Anterior cingulate cortex (tissue), 58 donors: ENCODE measurements around the gene PCSK6.
"Not testable (repeated sequence)": the region's sequence is repeated elsewhere in the genome, so short reads cannot be mapped to it uniquely, and the experiment has no call there.

Source experiments
- DNase-seq, 58 donors: peaks; one replicate each; lab custom pipeline; 2025; lab: John Stamatoyannopoulos, UW

The PCSK6 gene

DNA sequence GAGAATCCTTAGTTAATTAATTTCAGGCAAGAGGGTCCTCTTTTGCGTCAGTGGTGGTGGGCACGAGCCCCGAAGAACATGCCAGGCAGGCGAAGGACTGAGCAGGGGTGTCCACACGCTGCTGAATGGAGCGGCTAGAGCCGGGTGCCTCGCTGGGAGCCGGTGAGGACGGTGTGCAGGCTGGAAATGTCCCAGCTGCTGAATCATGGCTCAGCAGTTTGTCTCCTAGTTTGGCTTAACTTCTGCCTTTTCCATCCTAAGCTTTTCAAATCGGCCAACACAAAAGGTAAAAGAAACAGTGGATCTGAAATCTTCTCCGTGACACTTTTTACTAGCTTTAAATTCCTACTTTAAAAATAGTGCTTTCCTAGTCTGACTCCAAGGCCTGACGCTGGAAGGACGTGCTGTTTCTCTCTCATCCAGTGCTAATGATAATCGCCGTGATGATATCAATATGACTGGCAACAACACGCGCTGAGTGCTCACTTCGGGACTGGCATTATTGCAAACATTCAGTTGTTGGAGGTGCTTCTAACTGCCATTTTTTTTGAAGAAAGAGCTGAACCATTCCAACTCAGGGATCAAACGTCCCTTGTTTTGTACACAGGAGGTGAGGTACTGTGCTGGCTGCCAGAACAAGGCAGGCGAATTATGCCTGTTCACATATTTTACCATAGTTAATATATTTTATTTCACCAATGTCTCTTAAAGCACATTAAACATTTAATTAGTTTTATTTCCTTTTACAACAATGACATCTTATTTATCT, 19.8 kb downstream of the PCSK6 start:
- DNase-seq, result peak in 4 of 58 donors; percentile 32 to 66 (median 45)

DNA sequence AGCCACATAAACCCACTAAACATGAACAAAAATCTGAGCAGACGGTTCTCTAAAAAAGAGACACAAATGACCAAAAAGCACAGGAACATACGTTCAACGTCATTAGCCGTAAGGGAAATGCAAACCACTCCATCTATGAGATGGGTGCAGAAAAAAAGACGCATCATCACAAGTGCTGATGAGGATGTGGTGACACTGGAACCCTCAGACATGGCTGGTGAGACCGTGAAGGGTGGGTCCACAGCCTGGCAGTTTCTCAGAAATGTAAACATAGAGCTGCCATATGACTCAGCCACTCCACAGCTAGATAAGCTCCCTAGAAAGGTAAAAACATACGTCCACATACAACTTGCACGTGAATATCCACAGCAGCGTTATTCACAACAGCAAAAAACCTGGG, 23.3 kb downstream of the PCSK6 start:
- DNase-seq, result no peak

DNA sequence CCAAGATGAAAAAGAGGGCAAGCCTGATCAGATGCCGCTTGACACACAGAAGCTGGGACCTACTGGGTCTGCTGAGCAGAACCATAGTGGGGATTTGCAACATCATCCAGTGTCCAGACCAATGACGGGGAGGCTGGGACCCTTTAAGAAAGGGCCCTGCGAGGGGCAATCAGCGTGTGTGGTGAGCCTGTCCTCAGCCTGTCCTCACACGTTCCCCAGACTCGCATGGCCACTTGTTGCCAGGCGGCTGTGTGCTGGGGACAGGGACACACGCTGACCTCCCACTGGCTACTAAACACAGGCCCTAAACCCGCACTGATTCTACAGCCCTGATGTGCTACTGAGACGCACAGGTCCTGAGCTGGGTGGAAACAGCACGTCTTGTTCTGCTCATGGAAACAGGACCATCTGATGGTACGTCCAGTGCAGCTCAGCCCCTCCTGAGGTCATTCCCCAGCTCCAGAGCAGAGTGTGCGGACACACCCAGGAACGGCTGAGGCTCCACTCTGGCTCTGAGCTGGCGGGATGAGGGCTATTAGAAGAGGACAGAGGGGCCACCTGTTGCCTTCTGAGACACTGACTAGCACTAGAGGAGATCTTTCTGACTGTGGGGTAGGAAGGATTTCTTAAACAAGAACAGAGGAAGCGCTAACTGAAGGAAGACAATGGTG, 24.4 kb downstream of the PCSK6 start:
- no peak for DNase-seq

DNA sequence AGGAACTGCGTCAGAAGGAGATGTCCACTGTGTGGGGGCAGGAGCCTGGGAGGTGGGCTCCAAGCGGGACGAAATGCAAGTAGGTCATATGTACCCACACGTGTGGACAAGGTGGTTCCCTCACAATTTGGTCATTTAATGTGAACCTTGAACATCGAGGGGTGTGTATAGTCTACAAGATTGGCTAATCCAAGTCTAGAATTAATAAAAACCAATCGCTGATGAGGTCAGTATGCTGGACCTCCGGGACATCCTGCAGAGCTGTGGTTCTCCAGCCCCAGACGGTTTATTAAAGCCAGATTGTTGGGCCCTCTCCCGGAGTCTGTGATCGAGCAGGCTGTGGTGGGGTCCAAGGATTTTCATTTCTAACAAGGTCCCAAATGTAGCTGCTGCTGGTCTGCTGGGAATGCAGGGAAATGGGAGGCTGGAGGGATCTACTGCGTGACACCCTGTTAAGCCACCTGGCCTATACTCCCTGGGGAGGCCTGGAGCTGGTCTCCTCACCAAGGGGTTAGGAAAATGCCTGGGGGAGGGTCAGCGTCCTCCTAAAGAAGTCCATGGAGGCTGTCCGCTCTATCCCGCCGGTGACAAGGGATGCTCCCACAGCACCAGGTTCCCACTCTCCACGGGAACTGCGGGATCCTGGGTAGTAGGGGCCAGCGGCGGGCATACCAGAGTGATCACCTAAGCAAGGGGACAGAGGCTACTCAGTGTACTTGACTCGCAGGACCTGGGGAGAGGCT, 25.1 kb downstream of the PCSK6 start:
- DNase-seq, result no peak

DNA sequence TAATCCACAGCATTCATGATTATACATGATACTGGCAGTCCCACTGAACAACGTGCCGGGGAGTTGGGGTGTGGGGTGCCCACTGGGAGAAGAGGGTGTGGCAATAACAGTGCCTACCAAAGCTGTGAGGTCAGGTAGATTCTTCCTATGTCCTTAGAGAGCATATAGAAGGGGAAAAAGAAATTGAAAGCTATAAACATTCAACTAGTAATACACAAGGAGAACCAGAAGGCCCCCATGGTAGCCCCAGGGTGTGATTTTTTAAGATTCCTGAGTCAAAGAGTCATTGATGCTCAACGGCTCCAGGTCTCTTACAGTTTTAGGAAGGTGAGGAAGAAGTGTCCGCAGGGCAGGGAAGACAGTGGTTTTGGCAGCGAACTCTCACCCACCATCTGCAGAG, 25.8 kb downstream of the PCSK6 start:
- DNase-seq, result not testable (repeated sequence)

DNA sequence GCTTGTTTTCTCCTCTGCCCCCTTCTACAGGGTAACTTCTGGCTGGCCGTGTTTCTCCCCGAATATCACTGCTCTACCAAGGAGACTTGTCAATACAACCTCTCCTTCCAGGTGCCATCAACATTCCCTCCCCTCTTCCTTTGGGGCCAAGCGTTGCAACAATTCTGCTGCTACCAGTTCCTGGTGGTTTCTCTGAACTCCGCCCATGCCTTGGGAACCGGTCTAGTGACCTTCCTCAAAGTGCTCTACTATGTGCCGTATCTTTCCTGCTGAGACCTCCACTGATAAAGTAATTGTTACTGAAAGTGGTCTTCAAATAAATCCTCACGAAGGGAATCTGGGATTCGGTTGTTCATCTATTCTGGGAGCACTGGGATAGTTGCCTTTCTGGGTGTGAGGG, 26.2 kb downstream of the PCSK6 start:
- DNase-seq, result no peak

DNA sequence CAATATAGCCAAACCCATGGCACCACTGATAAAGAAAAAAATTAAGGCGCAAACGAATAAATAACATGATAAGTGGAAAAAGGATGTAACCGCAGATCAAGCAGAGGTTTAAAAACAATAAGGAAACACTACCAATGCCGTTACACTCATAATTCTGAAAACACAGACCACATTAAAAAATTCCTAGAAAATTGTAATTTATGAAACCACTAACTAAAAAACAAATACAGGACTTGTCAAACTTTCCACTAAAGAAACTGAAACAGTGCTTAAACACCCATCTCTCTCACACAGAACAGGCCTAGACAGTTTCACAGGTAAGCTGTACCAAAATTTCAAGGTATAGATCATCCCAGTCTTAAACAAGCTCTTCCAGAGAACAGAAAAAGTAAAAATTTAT, 28.4 kb downstream of the PCSK6 start:
- DNase-seq, result no peak

DNA sequence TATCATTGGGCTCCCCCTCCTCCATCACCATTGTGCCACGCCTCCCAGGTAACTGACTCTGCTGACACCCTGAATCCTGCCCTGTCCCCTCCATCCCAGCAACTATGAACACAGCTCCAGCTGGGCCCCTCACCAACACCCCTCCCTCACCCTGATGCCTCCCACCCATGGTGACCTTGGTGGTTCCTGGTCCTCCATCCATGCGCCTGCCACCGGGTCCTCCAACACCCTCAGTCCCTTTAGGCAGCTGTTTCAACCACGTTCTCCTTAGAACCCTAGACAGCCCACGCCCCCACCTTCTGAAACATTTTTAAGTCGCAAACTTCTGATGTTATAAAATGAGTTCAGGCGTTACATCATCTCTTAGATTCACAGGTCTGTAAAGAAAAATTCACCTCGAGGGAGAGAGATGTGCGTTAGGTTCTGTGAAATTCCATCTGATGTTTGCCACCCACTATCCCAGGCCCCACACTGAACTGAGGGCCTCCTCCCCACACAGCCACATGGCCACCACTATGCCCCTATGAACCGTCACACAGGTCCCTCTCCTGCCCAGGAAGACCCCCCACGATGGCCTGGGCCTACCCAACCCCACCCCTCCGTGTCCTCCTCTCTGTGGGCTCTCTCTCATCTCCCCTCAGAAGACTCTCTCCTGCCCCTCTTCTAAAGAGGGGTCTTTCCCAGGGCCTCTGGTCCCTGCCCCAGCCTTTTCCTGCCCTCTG, 29.8 kb downstream of the PCSK6 start:
- no peak for DNase-seq

DNA sequence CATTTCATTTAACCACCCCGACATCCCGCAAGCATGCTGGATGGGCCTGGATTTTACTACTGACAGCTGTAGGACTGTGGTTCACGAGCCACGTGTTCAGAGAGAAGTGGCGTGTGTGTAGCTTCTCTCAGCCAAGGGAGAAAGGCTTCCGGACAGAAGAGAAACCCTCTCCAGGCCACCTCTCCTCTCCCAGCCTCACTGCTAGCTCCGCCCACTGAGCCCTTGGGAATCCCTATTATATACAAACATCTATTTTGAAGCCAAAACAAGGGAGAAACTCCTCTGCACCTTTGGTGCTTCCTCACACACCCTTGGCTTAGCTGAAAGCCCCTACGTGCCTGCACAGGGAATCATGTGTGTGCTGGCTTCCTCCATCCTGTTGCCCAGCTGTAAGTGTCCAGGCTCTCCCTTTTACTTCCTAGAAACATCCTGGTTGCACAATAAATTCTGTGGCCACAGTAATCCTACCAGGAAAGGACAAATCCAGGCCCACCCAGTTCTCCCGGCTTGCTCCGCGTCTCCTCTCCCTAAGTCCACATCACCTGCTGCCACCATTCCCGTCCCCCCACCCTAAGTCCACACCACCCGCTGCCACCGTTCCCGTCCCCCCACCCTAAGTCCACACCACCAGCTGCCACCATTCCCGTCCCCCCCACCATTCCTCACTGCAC, 30.5 kb downstream of the PCSK6 start:
- DNase-seq, result no peak

DNA sequence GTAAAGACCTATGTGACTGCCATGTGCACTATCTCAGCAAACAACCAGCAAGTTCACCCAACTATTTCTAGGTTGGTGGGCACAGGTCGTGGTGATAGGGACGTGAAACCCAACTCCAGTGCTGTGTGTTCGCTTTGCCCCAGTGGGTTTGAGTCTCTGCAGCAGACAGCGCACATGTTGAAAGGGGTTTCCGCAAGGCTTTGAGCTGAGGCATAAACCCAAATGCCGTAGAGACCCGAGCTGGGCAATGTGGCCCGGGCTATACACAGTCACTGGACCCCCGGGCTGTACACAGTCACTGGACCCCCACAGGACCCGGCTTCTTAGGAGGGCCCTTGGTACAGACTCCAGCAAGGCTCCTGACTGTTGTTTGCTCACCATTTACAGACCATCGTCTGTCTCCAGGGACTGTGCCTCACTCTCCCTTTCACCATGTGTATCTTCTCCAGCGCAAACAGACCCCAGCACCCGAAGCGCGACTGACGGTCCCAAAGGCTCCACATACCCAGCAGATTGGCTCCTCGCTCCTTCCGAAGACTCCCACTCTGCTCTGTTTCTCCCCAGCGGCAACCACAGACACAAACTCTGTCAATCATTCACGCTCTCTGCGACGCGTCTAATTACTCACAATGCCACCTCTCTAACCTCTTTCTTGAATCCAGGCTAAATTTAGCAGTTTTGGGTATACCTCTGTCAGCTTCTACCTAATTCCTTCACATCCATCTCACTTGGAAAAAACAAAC, 31.2 kb downstream of the PCSK6 start:
- DNase-seq, result no peak

DNA sequence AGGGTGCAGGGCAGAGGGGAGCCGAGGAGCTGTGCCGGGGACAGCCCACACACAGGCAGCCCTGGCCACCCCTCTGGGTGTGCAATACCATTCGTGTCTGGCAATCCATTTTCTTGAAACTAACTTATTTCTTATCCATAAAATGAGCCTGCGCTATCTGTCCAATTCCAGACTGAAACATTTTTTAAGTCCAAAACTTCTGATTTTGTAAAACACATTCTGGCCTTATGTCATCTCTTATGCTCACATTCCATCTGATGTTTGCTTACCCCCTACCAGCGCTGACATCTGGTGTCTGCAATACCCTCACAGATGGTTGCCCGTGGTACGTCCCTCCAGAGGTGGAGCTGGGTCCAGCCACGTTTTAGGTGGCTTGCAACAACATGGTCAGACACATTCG, 31.8 kb downstream of the PCSK6 start:
- DNase-seq, result no peak

DNA sequence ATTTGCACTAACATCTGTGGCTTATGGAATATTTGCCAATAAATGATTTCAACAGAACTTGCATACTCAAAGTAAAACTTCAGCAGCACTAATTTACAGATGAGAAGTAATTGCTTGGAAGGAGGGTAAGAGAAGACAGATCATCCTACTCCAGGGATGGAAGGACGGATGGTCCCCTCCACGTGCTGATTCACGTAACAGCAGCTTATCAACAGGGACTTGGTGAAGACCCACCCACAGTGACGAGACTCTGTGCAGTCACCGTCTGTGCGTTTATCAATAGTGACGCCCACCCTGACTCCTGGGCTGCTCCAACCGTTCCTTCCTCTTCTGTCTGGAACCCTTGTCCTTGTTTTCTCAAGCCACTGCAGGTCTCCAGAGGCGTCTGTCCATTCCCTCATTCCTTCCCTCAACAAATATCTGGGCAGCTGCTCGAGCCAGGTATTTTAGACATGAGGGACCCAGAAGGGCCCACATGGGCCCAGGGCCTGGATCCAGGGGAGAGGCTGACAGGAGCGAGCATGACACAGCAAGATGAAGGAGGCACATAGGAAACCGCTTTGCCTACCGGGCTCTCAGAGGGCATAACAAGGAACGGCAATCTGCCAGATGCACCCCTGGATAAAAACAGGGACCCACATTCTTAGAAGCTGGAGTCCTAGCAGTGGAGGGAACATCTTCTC, 33.3 kb downstream of the PCSK6 start:
- no peak for DNase-seq

DNA sequence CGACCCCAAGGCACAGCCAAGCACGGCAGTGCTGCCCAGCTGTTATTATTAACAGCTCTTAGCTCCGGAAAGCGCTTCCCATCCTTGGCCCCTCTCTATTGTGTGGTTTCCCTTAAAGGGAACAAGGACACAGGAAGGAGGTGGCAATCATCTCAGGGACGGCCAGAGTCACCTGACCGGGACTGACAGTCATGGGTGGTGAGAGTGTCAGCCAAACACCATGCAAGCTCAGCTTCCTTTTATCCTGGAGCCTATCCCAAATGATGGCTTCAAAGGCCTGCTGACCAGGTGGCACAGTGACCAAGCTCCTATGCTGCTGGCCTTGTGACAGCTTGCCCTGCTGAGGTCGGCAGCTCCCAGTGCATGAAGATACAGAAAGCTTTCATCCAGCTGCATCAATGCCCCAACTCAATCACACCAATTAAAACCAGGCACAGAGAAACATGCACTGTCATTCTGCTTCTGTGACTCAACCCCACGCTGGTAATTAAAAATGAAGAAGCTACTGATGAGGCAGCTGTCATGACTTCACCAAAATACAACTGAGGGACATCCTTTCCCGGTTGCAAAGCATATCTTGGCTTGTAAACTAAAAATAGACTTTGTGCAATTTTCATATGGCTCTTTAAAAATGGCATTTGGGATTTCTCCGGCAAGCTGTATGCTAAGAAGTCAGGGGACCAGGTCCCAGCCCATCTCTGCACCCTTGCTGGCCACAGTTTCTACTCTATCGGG, 34.0 kb downstream of the PCSK6 start:
- DNase-seq, result peak in 42 of 58 donors; percentile 18 to 87 (median 54)

DNA sequence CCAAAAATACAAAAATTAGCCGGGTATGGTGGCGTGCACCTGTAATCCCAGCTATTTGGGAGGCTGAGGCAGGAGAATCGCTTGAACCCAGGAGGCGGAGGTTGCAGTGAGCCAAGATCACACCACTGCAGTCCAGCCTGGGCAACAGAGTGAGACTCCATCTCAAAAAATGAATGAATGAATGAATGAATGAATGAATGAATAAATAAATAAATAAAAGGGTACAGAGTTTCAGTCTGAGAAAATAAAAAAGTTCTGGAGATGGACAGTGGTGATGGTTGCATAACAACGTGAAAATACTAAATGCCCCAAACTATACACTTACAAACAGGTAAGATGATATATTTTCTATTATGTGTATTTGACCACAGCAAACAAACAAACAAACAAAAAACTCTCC, 34.7 kb downstream of the PCSK6 start:
- not testable (repeated sequence) for DNase-seq

DNA sequence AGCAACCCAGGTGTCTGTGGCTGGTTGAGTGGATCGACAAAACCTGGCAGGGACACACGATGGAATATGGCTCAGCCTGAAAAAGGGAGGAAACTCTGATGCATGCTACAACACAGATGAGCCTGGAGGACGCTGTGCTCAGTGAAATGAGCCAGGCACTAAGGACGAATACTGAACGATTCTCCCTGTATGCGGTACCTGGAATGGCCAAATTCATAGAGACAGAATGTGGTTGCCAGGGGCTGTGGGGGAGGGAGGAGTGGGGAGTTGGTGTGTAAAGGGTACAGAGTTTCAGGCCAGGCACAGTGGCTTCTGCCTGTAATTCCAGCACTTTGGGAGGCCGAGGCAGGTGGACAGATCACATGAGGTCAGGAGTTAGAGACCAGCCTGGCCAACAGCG, 35.1 kb downstream of the PCSK6 start:
- DNase-seq, result no peak

DNA sequence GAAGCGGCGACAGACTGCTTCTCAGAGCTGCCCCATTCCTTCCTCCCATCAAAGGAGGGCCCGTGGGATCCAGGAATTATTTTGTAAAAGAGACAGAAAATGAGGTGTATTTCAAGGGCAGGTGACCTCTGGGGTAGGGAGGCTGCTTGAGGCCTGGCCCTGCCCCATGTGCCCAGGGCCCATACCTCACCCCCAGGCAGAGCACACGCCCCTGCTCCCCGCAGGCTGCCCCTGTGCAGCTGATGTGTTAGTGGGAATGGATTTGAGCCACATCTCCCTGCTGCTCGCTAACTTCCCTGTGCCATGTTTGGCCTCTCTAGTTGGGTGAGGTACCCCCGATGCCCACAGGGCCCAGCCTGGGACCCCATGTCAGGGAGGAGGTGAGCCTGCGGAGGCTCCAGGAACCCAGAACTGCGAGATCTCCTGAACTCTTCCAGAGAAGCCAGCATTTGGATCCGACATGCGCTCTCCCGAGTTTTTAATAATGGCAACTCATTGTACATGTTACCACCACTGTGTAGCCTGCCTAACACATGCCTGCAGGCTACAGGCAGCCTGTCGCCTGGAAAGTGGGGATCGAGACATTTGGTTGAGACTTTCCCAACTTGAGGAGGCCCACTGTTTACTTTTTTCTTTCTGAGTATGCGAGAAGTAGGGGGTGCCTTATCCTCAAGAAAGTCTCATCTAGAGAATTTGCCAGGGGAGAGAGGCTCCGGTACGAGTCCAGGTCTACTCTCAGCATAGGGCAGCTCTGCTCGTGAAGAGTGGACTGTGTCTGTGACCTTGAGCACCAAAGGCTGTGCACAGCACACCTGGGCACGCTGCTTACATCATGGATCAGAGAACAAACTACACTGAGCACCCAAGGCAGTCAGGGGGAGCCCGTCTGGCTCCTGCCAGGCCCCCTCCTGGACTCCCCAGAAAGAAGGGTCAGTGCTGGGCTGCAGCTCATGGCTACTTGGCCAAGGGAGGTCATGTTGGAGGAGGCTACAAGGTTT, 36.1 kb downstream of the PCSK6 start:
- DNase-seq, result no peak

DNA sequence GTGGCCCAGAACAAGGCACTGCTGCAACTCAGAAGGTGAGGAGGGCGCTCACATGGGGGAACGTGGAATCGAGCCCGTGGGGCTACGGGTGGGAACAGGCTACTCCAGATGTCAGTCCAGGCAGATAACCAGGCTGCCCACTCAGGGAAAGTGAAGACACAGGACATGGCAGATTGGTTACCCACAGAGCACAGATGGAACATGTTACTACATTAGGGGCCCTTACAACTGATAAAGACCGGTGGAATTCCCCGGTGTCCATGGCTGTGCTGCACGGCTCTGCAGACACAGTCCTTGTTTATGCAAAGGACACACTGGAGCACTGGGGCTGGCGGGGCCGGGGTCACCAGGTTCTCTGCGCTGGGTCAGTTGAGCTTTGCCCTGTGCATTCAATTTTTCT, 36.9 kb downstream of the PCSK6 start:
- no peak for DNase-seq
